Vagina (tissue), 2 donors: ENCODE measurements around the gene WDR37. TPM values are rescaled to one million over a fixed set of nuclear protein-coding genes. Genes with fewer than 3 reads are reported as not detected.

Experiments
- DNase-seq, 2 donors: peaks; one replicate each; pipeline ENCODE4 v3.0.0-alpha.2; 2017; ENCODE audit errors: extremely low spot score in 2 of 2
- H3K27ac ChIP-seq: fragments of 200-600 bp; sonication (generic); one replicate; pipeline ENCODE4 v1.5.1; 2019
- H3K27me3 ChIP-seq: fragments of 200-600 bp; sonication (generic); one replicate; pipeline ENCODE4 v1.5.1; 2019
- H3K36me3 ChIP-seq, 2 donors: fragments of 200-600 bp; sonication (generic); one replicate each; pipeline ENCODE4 v1.5.1; 2017 to 2019
- H3K4me1 ChIP-seq: fragments of 200-600 bp; sonication (generic); one replicate; pipeline ENCODE4 v1.5.1; 2019
- H3K4me3 ChIP-seq, 2 donors: fragments of 200-600 bp; sonication (generic); 1 replicate in 1 of 2; 2 replicates in 1 of 2; pipeline ENCODE4 v1.5.1; 2016 to 2019
- H3K9me3 ChIP-seq: fragments of 200-600 bp; sonication (generic); one replicate; pipeline ENCODE4 v1.5.1; 2019
- POLR2A ChIP-seq, 2 donors: fragments of 450-650 bp; IDR thresholded peaks; one replicate each; pipeline ENCODE4 v1.6.1; 2017; ENCODE audit warnings: antibody characterized with exemption in 2 of 2, mild to moderate bottlenecking in 2 of 2, moderate library complexity in 2 of 2
- POLR2AphosphoS5 ChIP-seq, 2 donors: sonication (generic); formaldehyde crosslinking; IDR thresholded peaks; one replicate each; pipeline ENCODE4 v1.9.0; 2017; ENCODE audit warnings: antibody characterized with exemption in 2 of 2, mild to moderate bottlenecking in 2 of 2, low read depth in 1 of 2; ENCODE audit not compliant: insufficient read depth in 1 of 2
- intact Hi-C: fragments of 100-400 bp; cut with DNase I; formaldehyde crosslinking; loops from one replicate; pipeline ENCODE4 v1.15.1; 2023
- total RNA-seq: library from RNA; depleted of rRNA; stranded (reverse); fragments of >200 nt; gene quantifications from one replicate; pipeline ENCODE4 v1.2.3, GENCODE V29; 2016
- TF ChIP-seq, protein P1 (sequence below), 3 experiments: fragments of 450-650 bp in 2 of 3; fragments of 200-600 bp in 1 of 3; sonication (generic) in 1 of 3; IDR thresholded peaks; one replicate each; pipeline ENCODE4 v1.5.1; 2017 to 2019; ENCODE audit warnings: antibody characterized with exemption in 3 of 3, mild to moderate bottlenecking in 2 of 3, moderate library complexity in 2 of 3

Gene WDR37
- total RNA-seq, 1 donor from 2014 or later = 16.9 TPM

DNA sequence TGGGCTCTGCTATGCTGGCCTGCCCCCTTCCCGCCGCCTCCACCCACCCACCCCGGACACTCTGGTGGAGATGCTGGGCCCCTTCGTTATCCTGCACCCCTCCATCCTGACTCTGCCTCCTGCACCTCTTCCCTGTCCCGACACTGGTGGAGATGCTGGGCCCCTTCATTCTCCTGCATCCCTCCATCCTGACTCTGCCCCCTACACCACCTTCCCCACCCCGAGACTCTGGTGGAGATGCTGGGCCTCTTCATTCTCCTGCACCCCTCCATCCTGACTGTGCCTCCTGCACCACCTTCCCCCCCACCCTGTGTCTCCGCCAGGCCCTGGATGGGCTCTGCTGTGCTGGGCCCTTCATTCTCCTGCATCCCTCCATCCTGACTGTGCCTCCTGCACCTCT lies 45.5 kb upstream of the WDR37 start:
- H3K36me3 ChIP-seq = peaks cover 11 to 89% of the 10 kb centered on the region in 2 donors
- H3K27me3 ChIP-seq = no peaks in the 10 kb centered on the region
- H3K4me3 ChIP-seq = no peak overlapping the region
- no peak for DNase-seq
- TF ChIP-seq, protein P1, sequence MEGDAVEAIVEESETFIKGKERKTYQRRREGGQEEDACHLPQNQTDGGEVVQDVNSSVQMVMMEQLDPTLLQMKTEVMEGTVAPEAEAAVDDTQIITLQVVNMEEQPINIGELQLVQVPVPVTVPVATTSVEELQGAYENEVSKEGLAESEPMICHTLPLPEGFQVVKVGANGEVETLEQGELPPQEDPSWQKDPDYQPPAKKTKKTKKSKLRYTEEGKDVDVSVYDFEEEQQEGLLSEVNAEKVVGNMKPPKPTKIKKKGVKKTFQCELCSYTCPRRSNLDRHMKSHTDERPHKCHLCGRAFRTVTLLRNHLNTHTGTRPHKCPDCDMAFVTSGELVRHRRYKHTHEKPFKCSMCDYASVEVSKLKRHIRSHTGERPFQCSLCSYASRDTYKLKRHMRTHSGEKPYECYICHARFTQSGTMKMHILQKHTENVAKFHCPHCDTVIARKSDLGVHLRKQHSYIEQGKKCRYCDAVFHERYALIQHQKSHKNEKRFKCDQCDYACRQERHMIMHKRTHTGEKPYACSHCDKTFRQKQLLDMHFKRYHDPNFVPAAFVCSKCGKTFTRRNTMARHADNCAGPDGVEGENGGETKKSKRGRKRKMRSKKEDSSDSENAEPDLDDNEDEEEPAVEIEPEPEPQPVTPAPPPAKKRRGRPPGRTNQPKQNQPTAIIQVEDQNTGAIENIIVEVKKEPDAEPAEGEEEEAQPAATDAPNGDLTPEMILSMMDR (IDR thresholded peaks at IDR 0.05) = no peak
- TF ChIP-seq POLR2AphosphoS5 (IDR thresholded peaks at IDR 0.05; ENCODE audit: insufficient read depth in 1 of 2, low read depth in 1 of 2) (no peak), POLR2A (IDR thresholded peaks at IDR 0.05) (no peak)
- intact Hi-C loops = no loop called here
- H3K4me1 ChIP-seq = no peaks in the 10 kb centered on the region
- H3K27ac ChIP-seq = no peak overlapping the region
- no peaks in the 10 kb centered on the region for H3K9me3 ChIP-seq

DNA sequence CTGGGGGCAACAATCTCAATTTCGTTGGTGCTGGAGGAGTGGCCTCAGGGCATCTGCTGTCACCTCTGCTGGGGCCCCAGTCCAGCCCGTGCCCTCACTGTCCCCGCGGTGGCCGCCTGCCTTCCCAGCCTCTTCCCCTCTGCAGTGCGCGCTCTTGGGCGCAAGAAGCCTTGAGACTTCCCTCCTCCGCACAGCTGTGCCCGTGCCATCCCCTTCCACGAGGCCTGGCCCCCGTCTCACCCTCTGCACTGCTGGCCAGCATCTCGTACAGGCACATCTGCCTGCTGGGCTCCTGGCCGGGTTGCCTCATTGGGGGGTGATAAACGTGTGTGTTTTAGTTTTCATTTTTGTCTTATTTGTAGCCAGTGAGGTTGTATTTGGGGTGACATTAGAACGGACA lies 44.5 kb upstream of the WDR37 start:
- no peak overlapping the region for H3K27ac ChIP-seq
- DNase-seq = no peak
- no peak overlapping the region for H3K4me3 ChIP-seq
- intact Hi-C loops = no loop called here
- no peaks in the 10 kb centered on the region for H3K27me3 ChIP-seq
- TF ChIP-seq, protein P1 (IDR thresholded peaks at IDR 0.05) = no peak
- TF ChIP-seq POLR2AphosphoS5 (IDR thresholded peaks at IDR 0.05; ENCODE audit: insufficient read depth in 1 of 2, low read depth in 1 of 2) (no peak), POLR2A (IDR thresholded peaks at IDR 0.05) (no peak)
- no peaks in the 10 kb centered on the region for H3K9me3 ChIP-seq
- no peaks in the 10 kb centered on the region for H3K4me1 ChIP-seq
- H3K36me3 ChIP-seq = peaks cover 11 to 89% of the 10 kb centered on the region in 2 donors

DNA sequence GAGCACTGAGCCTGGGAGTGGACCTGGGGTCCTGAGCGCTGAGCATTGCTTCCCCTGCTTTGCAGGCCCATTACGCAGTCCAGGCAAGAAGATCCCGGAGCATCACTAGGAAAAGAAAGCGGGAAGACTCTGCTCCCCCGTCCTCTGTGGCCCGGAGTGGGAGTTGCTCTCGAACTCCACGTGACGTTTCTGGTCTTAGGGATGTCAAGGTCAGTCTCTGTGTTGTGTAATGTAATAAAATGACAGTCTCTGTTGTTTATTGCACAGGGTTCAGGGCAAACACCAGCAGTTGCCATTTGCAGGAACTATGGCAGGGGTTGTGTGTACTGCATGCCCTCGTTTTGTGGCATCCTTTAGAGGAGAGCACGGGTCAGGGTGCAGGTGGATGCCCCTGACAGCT lies 40.5 kb upstream of the WDR37 start:
- Histone ChIP-seq H3K27ac (no peak overlapping the region), H3K36me3 (peaks cover 4 to 74% of the 10 kb centered on the region in 2 donors), H3K4me3 (no peak overlapping the region), H3K9me3 (no peaks in the 10 kb centered on the region), H3K4me1 (no peaks in the 10 kb centered on the region), H3K27me3 (no peaks in the 10 kb centered on the region)
- no peak for TF ChIP-seq POLR2AphosphoS5 (IDR thresholded peaks at IDR 0.05; ENCODE audit: insufficient read depth in 1 of 2, low read depth in 1 of 2)
- TF ChIP-seq, protein P1 (IDR thresholded peaks at IDR 0.05) = no peak
- no peak for TF ChIP-seq POLR2A (IDR thresholded peaks at IDR 0.05)
- intact Hi-C loops = no loop called here
- no peak for DNase-seq

DNA sequence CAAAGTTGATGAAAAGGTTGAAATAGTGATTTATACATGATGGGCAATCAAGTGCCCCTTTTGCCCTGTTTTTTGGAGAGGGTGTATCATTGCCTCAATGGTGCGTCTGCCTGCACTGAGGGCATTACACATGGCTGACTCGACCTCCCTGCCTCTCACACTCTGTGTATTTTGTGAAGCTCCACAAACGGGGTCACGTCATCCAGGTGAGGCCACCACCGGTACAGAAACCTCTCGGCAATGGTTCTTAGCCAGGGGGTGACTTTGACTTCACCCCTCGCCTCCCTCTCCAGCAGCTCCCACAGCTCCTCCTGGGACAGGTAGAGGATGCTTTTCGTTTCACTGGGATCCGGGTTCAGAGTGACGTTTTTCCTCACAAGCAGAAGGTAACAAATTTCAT lies 36.8 kb upstream of the WDR37 start:
- TF ChIP-seq, protein P1 (IDR thresholded peaks at IDR 0.05) = no peak
- TF ChIP-seq POLR2AphosphoS5 (IDR thresholded peaks at IDR 0.05; ENCODE audit: insufficient read depth in 1 of 2, low read depth in 1 of 2) (no peak), POLR2A (IDR thresholded peaks at IDR 0.05) (no peak)
- intact Hi-C loops = no loop called here
- Histone ChIP-seq H3K4me3 (no peak overlapping the region), H3K4me1 (no peaks in the 10 kb centered on the region), H3K9me3 (no peaks in the 10 kb centered on the region), H3K36me3 (peaks cover 4 to 40% of the 10 kb centered on the region in 2 donors), H3K27ac (no peak overlapping the region), H3K27me3 (no peaks in the 10 kb centered on the region)
- no peak for DNase-seq

DNA sequence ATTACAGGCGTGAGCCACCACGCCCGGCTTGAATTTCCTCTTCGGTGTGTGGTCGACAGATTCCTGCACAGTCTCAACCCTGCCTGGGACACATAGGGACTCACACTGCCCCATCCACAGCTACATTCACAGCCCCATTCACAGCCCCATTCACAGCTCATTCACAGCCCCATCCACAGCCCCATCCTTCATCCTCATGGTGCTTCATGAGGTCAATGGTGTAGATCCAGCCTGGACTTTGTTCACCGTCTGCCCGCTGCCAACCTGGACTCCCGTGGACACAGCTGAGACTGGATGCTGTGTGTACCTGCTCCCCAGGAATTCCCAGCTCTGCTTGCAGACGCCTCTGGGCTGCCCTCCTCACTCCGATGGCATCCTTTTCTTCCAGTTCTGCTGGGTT lies 35.7 kb upstream of the WDR37 start:
- no peak for DNase-seq
- intact Hi-C loops = no loop called here
- Histone ChIP-seq H3K27me3 (no peaks in the 10 kb centered on the region), H3K4me3 (no peak overlapping the region), H3K4me1 (no peaks in the 10 kb centered on the region), H3K9me3 (no peaks in the 10 kb centered on the region), H3K27ac (no peak overlapping the region), H3K36me3 (peaks cover 4 to 34% of the 10 kb centered on the region in 2 donors)
- TF ChIP-seq, protein P1 (IDR thresholded peaks at IDR 0.05) = no peak
- TF ChIP-seq POLR2A (IDR thresholded peaks at IDR 0.05) = no peak
- TF ChIP-seq POLR2AphosphoS5 (IDR thresholded peaks at IDR 0.05; ENCODE audit: insufficient read depth in 1 of 2, low read depth in 1 of 2) = no peak
